ENCODE measurements around the gene MEAF6.

The MEAF6 gene

GRCh38 chr1:37461698-37462436, 52.7 kb downstream of the MEAF6 start:
- H3K27ac ChIP-seq (ENCODE audit: low read depth, low read length), result no peak overlapping the region
- no peaks in the 10 kb centered on the region for H3K4me1 ChIP-seq (ENCODE audit: control insufficient read depth in 1 of 2, insufficient read depth in 2 of 2, low read length in 2 of 2)
- H3K36me3 ChIP-seq (ENCODE audit: control insufficient read depth in 1 of 2, insufficient read depth in 2 of 2, low read length in 2 of 2), result no peaks in the 10 kb centered on the region
- no peaks in the 10 kb centered on the region for H3K9me3 ChIP-seq (ENCODE audit: control insufficient read depth in 1 of 2, low read length in 2 of 2)
- no peaks in the 10 kb centered on the region for H3K27me3 ChIP-seq (ENCODE audit: control insufficient read depth in 1 of 2, insufficient read depth in 2 of 2, low read length in 2 of 2)
- H3K9ac ChIP-seq (ENCODE audit: low read depth in 1 of 2, low read length in 2 of 2), result no peak overlapping the region
- H3K4me3 ChIP-seq (ENCODE audit: low read depth in 1 of 2, low read length in 2 of 2), result no peak overlapping the region

DNA sequence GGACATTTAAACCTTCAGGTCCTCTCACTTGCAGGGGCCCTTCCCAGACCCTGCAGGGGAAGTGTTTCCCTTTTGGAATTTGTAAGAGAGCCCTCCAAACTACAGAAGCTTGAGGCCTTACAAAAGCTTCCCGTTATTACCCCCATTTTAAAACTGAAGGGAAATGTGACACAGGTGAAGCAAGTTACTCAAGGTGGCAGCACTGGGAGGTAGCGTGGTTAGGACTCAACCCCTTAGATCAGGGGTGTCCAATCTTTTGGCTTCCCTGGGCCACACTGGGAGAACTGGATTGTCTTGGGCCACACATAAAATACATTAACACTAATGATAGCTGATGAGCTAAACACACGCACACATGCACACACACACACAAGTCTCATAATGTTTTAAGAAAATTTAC, 56.0 kb downstream of the MEAF6 start:
- Histone ChIP-seq H3K9ac (ENCODE audit: low read depth in 1 of 2, low read length in 2 of 2) (no peak overlapping the region), H3K4me1 (ENCODE audit: control insufficient read depth in 1 of 2, insufficient read depth in 2 of 2, low read length in 2 of 2) (peaks cover 0 to 7% of the 10 kb centered on the region in 2 donors), H3K9me3 (ENCODE audit: control insufficient read depth in 1 of 2, low read length in 2 of 2) (no peaks in the 10 kb centered on the region), H3K36me3 (ENCODE audit: control insufficient read depth in 1 of 2, insufficient read depth in 2 of 2, low read length in 2 of 2) (no peaks in the 10 kb centered on the region), H3K27me3 (ENCODE audit: control insufficient read depth in 1 of 2, insufficient read depth in 2 of 2, low read length in 2 of 2) (no peaks in the 10 kb centered on the region), H3K4me3 (ENCODE audit: low read depth in 1 of 2, low read length in 2 of 2) (no peak overlapping the region), H3K27ac (ENCODE audit: low read depth, low read length) (no peak overlapping the region)

GRCh38 chr1:37456614-37457013, 58.0 kb downstream of the MEAF6 start:
- Histone ChIP-seq H3K9me3 (ENCODE audit: control insufficient read depth in 1 of 2, low read length in 2 of 2) (no peaks in the 10 kb centered on the region), H3K4me3 (ENCODE audit: low read depth in 1 of 2, low read length in 2 of 2) (no peak overlapping the region), H3K27me3 (ENCODE audit: control insufficient read depth in 1 of 2, insufficient read depth in 2 of 2, low read length in 2 of 2) (no peaks in the 10 kb centered on the region), H3K9ac (ENCODE audit: low read depth in 1 of 2, low read length in 2 of 2) (no peak overlapping the region), H3K4me1 (ENCODE audit: control insufficient read depth in 1 of 2, insufficient read depth in 2 of 2, low read length in 2 of 2) (peaks cover 0 to 7% of the 10 kb centered on the region in 2 donors), H3K36me3 (ENCODE audit: control insufficient read depth in 1 of 2, insufficient read depth in 2 of 2, low read length in 2 of 2) (no peaks in the 10 kb centered on the region), H3K27ac (ENCODE audit: low read depth, low read length) (no peak overlapping the region)

DNA sequence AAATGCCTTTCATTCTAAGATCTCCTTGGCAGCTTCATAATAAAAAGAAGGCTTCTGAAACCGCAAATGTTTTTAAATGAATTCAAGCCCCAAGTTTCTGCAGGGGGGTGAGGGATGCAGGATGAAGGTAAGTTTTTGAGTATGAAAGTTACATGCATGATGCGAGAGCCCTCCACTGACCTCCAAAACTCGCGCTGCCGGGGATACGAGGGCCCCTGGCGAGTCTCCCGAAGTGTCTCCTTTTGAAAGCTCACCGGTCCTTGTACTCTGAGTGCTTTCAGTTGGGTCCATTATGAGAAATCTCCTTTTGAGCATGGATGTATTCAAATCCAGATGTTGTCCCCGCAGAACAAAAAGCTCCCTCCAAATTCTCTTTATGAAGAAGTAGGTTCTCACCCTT, 59.0 kb downstream of the MEAF6 start:
- no peaks in the 10 kb centered on the region for H3K9me3 ChIP-seq (ENCODE audit: control insufficient read depth in 1 of 2, low read length in 2 of 2)
- H3K27me3 ChIP-seq (ENCODE audit: control insufficient read depth in 1 of 2, insufficient read depth in 2 of 2, low read length in 2 of 2), result no peaks in the 10 kb centered on the region
- no peaks in the 10 kb centered on the region for H3K36me3 ChIP-seq (ENCODE audit: control insufficient read depth in 1 of 2, insufficient read depth in 2 of 2, low read length in 2 of 2)
- H3K27ac ChIP-seq (ENCODE audit: low read depth, low read length), result no peak overlapping the region
- H3K9ac ChIP-seq (ENCODE audit: low read depth in 1 of 2, low read length in 2 of 2), result no peak overlapping the region
- H3K4me3 ChIP-seq (ENCODE audit: low read depth in 1 of 2, low read length in 2 of 2), result no peak overlapping the region
- H3K4me1 ChIP-seq (ENCODE audit: control insufficient read depth in 1 of 2, insufficient read depth in 2 of 2, low read length in 2 of 2), result peaks cover 0 to 7% of the 10 kb centered on the region in 2 donors

DNA sequence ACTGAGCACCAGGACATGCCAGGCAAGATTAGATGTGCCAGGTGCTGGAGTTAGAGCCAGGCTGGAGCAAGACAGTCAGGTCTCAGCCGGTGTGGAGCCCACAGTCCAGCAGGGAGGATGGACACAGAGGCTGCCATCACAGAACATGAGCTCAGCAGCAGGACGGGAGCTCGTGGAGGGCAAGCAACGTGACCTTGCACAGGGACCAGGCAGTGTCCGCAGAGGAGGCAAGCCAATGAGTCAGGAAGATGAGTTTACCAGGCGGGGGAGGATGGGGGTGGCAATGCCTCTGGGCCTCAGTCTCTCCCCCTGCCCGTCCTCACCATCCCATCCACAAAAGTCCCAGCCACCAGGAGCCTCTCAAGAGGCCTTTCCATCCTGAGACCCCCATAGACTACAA, 60.9 kb downstream of the MEAF6 start:
- no peak overlapping the region for H3K9ac ChIP-seq (ENCODE audit: low read depth in 1 of 2, low read length in 2 of 2)
- no peaks in the 10 kb centered on the region for H3K36me3 ChIP-seq (ENCODE audit: control insufficient read depth in 1 of 2, insufficient read depth in 2 of 2, low read length in 2 of 2)
- no peaks in the 10 kb centered on the region for H3K9me3 ChIP-seq (ENCODE audit: control insufficient read depth in 1 of 2, low read length in 2 of 2)
- peaks cover 0 to 5% of the 10 kb centered on the region in 2 donors for H3K27me3 ChIP-seq (ENCODE audit: control insufficient read depth in 1 of 2, insufficient read depth in 2 of 2, low read length in 2 of 2)
- H3K4me3 ChIP-seq (ENCODE audit: low read depth in 1 of 2, low read length in 2 of 2), result no peak overlapping the region
- H3K27ac ChIP-seq (ENCODE audit: low read depth, low read length), result no peak overlapping the region
- H3K4me1 ChIP-seq (ENCODE audit: control insufficient read depth in 1 of 2, insufficient read depth in 2 of 2, low read length in 2 of 2), result peaks cover 0 to 7% of the 10 kb centered on the region in 2 donors

- Histone ChIP-seq H3K9ac (ENCODE audit: low read depth in 1 of 2, low read length in 2 of 2) (no peak overlapping the region), H3K4me3 (ENCODE audit: low read depth in 1 of 2, low read length in 2 of 2) (peak overlapping the region in 1 of 2 donors; percentile 24), H3K9me3 (ENCODE audit: control insufficient read depth in 1 of 2, low read length in 2 of 2) (no peaks in the 10 kb centered on the region), H3K4me1 (ENCODE audit: control insufficient read depth in 1 of 2, insufficient read depth in 2 of 2, low read length in 2 of 2) (peaks cover 0 to 7% of the 10 kb centered on the region in 2 donors), H3K36me3 (ENCODE audit: control insufficient read depth in 1 of 2, insufficient read depth in 2 of 2, low read length in 2 of 2) (no peaks in the 10 kb centered on the region), H3K27me3 (ENCODE audit: control insufficient read depth in 1 of 2, insufficient read depth in 2 of 2, low read length in 2 of 2) (peaks cover 0 to 5% of the 10 kb centered on the region in 2 donors), H3K27ac (ENCODE audit: low read depth, low read length) (no peak overlapping the region)
Measured at GRCh38 chr1:37452416-37452815, 62.1 kb downstream of the MEAF6 start.

DNA sequence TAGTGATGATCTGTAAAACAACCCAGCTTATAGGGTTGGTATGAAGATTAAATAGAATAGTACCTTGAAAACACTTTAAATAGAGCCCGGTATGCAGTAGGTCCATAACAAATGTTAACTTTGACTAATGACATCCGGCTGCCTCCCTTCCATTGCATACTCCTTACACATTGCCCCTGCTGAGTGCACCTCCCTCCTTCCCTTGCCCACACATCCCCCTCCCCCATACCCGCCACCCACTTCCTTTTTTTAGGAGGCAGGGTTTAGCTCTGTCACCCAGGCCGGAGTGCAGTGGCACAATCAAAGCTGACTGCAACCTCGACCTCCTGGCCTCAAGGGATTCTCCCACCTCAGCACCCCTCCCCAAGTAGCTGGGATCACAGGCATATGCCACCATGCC, 64.6 kb downstream of the MEAF6 start:
- H3K4me3 ChIP-seq (ENCODE audit: low read depth in 1 of 2, low read length in 2 of 2), result no peak overlapping the region
- no peaks in the 10 kb centered on the region for H3K9me3 ChIP-seq (ENCODE audit: control insufficient read depth in 1 of 2, low read length in 2 of 2)
- no peaks in the 10 kb centered on the region for H3K36me3 ChIP-seq (ENCODE audit: control insufficient read depth in 1 of 2, insufficient read depth in 2 of 2, low read length in 2 of 2)
- H3K27me3 ChIP-seq (ENCODE audit: control insufficient read depth in 1 of 2, insufficient read depth in 2 of 2, low read length in 2 of 2), result peaks cover 0 to 5% of the 10 kb centered on the region in 2 donors
- H3K27ac ChIP-seq (ENCODE audit: low read depth, low read length), result no peak overlapping the region
- peaks cover 0 to 4% of the 10 kb centered on the region in 2 donors for H3K4me1 ChIP-seq (ENCODE audit: control insufficient read depth in 1 of 2, insufficient read depth in 2 of 2, low read length in 2 of 2)
- no peak overlapping the region for H3K9ac ChIP-seq (ENCODE audit: low read depth in 1 of 2, low read length in 2 of 2)

DNA sequence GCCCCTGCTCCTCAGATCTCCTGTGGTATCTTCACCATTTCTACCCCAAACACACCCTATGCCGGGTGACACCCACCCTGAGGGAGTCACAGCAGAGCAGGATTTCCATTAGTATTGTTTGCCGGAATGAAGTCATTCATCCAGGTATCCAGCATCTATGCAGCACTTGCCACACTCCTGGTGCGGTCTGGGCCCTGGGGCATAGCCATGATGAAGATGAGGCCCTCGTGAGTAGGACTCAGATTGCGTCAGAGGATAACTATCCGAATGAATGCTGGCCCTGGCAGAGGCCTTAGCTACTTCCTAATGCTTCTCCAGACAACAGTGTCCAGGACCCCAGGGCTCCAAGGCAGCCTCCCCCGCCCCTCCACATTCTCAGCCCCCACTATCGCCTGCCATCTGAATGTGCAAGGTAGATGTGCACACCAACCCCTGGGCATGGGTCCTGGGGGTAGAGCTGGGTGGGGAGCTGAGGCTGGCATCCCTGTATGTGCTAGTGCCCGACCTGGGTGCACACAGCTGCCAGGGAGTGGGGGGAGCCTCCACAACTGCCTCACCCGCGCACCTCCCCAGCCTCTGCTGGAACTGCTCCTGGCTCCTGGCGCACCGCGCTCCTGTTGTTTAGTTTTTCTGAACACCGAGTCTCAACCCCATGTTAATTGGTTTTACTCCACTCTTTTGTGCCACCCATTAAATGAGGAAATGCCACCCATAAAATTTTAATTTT, 65.7 kb downstream of the MEAF6 start:
- H3K4me3 ChIP-seq (ENCODE audit: low read depth in 1 of 2, low read length in 2 of 2), result no peak overlapping the region
- H3K9ac ChIP-seq (ENCODE audit: low read depth in 1 of 2, low read length in 2 of 2), result no peak overlapping the region
- H3K36me3 ChIP-seq (ENCODE audit: control insufficient read depth in 1 of 2, insufficient read depth in 2 of 2, low read length in 2 of 2), result no peaks in the 10 kb centered on the region
- H3K27ac ChIP-seq (ENCODE audit: low read depth, low read length), result no peak overlapping the region
- H3K4me1 ChIP-seq (ENCODE audit: control insufficient read depth in 1 of 2, insufficient read depth in 2 of 2, low read length in 2 of 2), result no peaks in the 10 kb centered on the region
- peaks cover 0 to 5% of the 10 kb centered on the region in 2 donors for H3K27me3 ChIP-seq (ENCODE audit: control insufficient read depth in 1 of 2, insufficient read depth in 2 of 2, low read length in 2 of 2)
- H3K9me3 ChIP-seq (ENCODE audit: control insufficient read depth in 1 of 2, low read length in 2 of 2), result no peaks in the 10 kb centered on the region

GRCh38 chr1:37448185-37448584, 66.4 kb downstream of the MEAF6 start:
- Histone ChIP-seq H3K27me3 (ENCODE audit: control insufficient read depth in 1 of 2, insufficient read depth in 2 of 2, low read length in 2 of 2) (peaks cover 0 to 5% of the 10 kb centered on the region in 2 donors), H3K4me3 (ENCODE audit: low read depth in 1 of 2, low read length in 2 of 2) (no peak overlapping the region), H3K9me3 (ENCODE audit: control insufficient read depth in 1 of 2, low read length in 2 of 2) (no peaks in the 10 kb centered on the region), H3K4me1 (ENCODE audit: control insufficient read depth in 1 of 2, insufficient read depth in 2 of 2, low read length in 2 of 2) (no peaks in the 10 kb centered on the region), H3K36me3 (ENCODE audit: control insufficient read depth in 1 of 2, insufficient read depth in 2 of 2, low read length in 2 of 2) (no peaks in the 10 kb centered on the region), H3K27ac (ENCODE audit: low read depth, low read length) (no peak overlapping the region), H3K9ac (ENCODE audit: low read depth in 1 of 2, low read length in 2 of 2) (no peak overlapping the region)

DNA sequence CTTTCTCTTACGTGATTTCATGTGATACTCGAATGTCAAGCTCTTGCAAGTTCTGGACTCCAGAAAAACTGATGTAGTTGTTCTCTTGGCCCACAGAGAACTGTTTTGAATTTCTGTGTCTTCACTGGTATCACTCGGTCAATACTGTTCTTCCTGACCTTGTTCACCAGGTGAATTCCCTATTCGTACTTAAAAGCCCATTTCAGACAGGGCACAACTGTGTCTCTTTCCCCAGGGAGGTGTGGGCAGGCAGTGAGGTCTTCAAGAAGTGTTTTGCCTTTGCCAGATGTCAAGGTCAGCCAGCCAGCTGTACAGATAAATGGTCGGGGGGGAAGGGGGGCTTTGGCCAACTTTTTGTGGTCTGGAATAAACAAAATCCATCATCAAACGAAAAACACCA, 67.7 kb downstream of the MEAF6 start:
- H3K36me3 ChIP-seq (ENCODE audit: control insufficient read depth in 1 of 2, insufficient read depth in 2 of 2, low read length in 2 of 2), result no peaks in the 10 kb centered on the region
- peaks cover 4 to 8% of the 10 kb centered on the region in 2 donors for H3K27me3 ChIP-seq (ENCODE audit: control insufficient read depth in 1 of 2, insufficient read depth in 2 of 2, low read length in 2 of 2)
- H3K9ac ChIP-seq (ENCODE audit: low read depth in 1 of 2, low read length in 2 of 2), result no peak overlapping the region
- no peak overlapping the region for H3K4me3 ChIP-seq (ENCODE audit: low read depth in 1 of 2, low read length in 2 of 2)
- H3K9me3 ChIP-seq (ENCODE audit: control insufficient read depth in 1 of 2, low read length in 2 of 2), result no peaks in the 10 kb centered on the region
- no peak overlapping the region for H3K27ac ChIP-seq (ENCODE audit: low read depth, low read length)
- no peaks in the 10 kb centered on the region for H3K4me1 ChIP-seq (ENCODE audit: control insufficient read depth in 1 of 2, insufficient read depth in 2 of 2, low read length in 2 of 2)
